Loucy (cell line): ENCODE measurements around the gene SPOP.
A peak's percentile ranks its signal among the peaks of the same experiment; 100 is the strongest.

ENCODE experiments used
- EZH2phosphoT487 ChIP-seq: fragments of 200-600 bp; IDR thresholded peaks from 2 replicates; pipeline ENCODE4 v1.6.1; 2018; ENCODE audit warnings: antibody characterized with exemption, mild to moderate bottlenecking, moderate library complexity, borderline replicate concordance
- TF ChIP-seq, protein P1 (sequence below): fragments of 200-600 bp; sonication (generic); conservative IDR thresholded peaks from 2 replicates; pipeline ENCODE4 v1.5.1; 2014; ENCODE audit warnings: mild to moderate bottlenecking, antibody characterized with exemption, low read length

DNA sequence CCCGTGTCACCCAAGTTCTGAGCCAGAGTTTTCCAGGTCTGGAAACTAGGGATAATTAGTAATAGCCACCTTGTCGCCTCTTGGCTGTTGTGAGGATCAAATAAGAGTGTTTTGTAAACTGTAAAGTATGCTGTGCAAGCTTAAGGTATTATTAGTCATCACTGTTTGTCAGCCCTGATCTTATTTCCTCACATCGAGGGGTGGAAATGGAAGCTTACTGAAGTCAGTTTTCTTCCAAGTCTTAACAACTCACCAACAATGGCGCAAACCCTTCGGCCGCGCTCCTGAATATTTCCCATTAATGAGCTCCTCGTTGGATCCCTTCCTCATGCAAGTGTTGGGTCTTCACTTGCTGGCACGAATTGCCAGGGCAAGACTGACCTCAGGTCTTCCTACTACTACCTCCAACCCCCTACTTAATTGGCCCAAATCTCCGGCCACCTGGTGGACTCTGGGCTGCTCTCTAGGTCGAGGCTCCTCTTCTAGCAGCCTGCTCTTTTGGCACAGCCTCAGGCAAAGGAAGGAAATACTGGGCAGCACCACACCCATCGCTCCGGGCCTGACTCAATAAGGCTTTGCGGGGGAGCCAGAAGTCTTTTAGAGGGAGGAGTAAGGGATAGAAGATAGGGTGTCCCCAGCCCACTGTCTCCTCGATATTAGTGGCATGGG, 30.8 kb upstream of the SPOP start:
- TF ChIP-seq, protein P1, sequence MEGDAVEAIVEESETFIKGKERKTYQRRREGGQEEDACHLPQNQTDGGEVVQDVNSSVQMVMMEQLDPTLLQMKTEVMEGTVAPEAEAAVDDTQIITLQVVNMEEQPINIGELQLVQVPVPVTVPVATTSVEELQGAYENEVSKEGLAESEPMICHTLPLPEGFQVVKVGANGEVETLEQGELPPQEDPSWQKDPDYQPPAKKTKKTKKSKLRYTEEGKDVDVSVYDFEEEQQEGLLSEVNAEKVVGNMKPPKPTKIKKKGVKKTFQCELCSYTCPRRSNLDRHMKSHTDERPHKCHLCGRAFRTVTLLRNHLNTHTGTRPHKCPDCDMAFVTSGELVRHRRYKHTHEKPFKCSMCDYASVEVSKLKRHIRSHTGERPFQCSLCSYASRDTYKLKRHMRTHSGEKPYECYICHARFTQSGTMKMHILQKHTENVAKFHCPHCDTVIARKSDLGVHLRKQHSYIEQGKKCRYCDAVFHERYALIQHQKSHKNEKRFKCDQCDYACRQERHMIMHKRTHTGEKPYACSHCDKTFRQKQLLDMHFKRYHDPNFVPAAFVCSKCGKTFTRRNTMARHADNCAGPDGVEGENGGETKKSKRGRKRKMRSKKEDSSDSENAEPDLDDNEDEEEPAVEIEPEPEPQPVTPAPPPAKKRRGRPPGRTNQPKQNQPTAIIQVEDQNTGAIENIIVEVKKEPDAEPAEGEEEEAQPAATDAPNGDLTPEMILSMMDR = 0 out of 2 replicates have a peak, but pooled peaks have one; percentile 9
- TF ChIP-seq EZH2phosphoT487 = no peak
